ENCODE results near the gene SPOCK2.

DNA sequence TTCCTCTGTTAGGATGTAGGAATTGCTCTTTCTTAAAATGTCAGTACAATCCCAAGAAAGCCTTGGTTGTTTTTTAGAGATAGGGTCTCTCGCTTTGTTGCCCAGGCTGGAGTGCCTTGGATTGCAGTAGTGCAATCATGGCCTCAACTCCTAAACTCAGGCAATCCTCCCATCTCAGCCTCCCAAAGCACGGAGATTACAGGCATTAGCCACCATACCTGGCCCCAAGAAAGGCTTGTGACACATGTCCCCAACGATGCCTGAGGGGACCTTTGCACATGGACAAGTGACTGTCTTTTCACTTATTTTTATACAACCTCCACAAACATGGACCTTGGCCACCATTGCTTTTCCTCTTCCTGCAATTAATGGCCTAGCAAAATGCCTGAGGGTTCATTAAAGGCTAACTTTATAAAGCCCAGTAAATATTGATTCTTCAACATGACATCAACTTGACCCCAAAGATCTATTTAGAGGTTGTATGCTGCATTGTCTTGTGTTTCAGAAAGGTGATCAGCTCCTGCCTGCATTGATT is 10.0 kb upstream of the SPOCK2 start:
- TF ChIP-seq, protein P1, sequence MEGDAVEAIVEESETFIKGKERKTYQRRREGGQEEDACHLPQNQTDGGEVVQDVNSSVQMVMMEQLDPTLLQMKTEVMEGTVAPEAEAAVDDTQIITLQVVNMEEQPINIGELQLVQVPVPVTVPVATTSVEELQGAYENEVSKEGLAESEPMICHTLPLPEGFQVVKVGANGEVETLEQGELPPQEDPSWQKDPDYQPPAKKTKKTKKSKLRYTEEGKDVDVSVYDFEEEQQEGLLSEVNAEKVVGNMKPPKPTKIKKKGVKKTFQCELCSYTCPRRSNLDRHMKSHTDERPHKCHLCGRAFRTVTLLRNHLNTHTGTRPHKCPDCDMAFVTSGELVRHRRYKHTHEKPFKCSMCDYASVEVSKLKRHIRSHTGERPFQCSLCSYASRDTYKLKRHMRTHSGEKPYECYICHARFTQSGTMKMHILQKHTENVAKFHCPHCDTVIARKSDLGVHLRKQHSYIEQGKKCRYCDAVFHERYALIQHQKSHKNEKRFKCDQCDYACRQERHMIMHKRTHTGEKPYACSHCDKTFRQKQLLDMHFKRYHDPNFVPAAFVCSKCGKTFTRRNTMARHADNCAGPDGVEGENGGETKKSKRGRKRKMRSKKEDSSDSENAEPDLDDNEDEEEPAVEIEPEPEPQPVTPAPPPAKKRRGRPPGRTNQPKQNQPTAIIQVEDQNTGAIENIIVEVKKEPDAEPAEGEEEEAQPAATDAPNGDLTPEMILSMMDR (IDR thresholded peaks at IDR 0.05) = no peak
- TF ChIP-seq EZH2 (IDR thresholded peaks at IDR 0.05; ENCODE audit: borderline replicate concordance, insufficient read depth, low read depth, low read length, poor library complexity, severe bottlenecking) = no peak

Data from B cell (primary cell).